Peyer's patch (tissue), 4 donors: Measurements from ENCODE around the gene ATAD3C.

Experiments used
- CTCF ChIP-seq, 6 experiments: fragments of 450-650 bp in 4 of 6; fragments of 200-600 bp in 2 of 6; sonication (generic) in 1 of 6; IDR thresholded peaks; one replicate each; pipeline ENCODE4 v1.5.1; 2017 to 2019; ENCODE audit warnings: antibody characterized with exemption in 6 of 6, mild to moderate bottlenecking in 3 of 6, moderate library complexity in 1 of 6
- POLR2A ChIP-seq, 2 donors: fragments of 450-650 bp; IDR thresholded peaks; one replicate each; pipeline ENCODE4 v1.5.1; 2017; ENCODE audit warnings: antibody characterized with exemption in 2 of 2, mild to moderate bottlenecking in 2 of 2, moderate library complexity in 2 of 2

GRCh38 chr1:1406101-1406820, 43.2 kb upstream of the ATAD3C start:
- TF ChIP-seq POLR2A (IDR thresholded peaks at IDR 0.05), result no peak
- no peak for TF ChIP-seq CTCF (IDR thresholded peaks at IDR 0.05)
